HG03432 (cell line): ENCODE results near the gene FOLR2.

Source experiments
- ATAC-seq: cut with Tn5 transposase; IDR thresholded peaks from one replicate; pipeline ENCODE4 v1.9.1; 2021; ENCODE audit warnings: mild to moderate bottlenecking, moderate library complexity; ENCODE audit not compliant: unreplicated experiment

Gene FOLR2

DNA sequence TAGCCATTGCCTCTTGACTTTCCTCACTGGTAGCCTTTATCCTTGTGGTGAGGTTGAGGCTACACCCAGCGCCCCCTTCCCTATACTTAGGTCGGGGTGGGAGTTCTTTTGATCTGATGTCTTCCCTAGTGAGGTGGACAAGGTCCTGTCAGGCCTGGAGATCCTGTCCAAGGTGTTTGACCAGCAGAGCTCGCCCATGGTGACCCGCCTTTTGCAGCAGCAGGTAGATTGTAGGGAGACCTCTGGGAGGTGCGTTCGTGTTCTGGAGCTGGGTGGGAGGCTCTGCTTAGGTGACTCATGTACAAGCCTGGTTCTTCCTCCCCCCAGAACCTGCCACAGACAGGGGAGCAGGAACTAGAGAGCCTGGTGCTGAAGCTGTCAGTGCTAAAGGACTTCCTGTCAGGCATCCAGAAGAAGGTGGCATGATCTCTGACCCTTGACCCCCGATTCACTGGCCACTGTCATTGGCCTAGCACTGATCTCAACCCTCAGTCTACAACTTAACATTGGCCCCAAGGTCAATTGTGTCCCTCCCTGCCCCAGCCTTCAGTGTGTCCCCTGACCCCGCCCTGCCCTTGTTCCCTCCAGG is 12.8 kb downstream of the FOLR2 start:
- ATAC-seq: no peak

DNA sequence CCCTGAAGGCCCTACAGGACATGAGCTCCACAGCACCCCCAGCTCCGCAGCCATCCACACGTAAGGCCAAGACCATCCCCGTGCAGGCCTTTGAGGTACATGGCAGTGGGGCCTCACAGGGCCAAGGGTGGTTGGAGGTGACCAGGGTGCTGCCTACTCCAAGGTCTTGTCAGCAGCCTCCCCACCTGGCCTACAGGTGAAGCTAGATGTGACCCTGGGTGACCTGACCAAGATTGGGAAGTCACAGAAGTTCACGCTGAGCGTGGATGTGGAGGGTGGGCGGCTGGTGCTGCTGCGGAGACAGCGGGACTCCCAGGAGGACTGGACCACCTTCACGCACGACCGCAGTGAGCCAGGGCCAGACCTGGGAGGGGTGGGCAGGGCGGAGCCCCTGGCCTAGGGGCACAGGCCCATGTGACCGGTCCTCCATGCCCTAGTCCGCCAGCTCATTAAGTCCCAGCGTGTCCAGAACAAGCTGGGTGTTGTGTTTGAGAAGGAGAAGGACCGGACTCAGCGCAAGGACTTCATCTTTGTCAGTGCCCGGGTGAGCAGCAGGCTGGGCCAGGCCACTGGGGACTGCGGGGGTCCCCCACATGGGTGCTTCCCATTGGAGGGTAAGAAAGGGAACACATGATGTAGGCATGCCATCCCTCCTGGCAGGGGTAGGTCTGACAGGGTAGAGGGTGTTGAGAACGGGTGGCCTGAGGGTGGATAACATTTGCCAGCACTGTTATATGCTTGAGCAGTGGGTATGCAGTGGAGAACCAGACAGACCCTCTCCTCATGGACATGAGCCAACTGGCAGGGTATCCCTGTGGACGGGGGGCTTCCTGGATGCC is 13.6 kb downstream of the FOLR2 start:
- ATAC-seq: no peak

- no peak for ATAC-seq
Measured at GRCh38 chr11:72230764-72231365, 14.3 kb downstream of the FOLR2 start.

- ATAC-seq: no peak
Measured at GRCh38 chr11:72231396-72232259, 15.0 kb downstream of the FOLR2 start.

DNA sequence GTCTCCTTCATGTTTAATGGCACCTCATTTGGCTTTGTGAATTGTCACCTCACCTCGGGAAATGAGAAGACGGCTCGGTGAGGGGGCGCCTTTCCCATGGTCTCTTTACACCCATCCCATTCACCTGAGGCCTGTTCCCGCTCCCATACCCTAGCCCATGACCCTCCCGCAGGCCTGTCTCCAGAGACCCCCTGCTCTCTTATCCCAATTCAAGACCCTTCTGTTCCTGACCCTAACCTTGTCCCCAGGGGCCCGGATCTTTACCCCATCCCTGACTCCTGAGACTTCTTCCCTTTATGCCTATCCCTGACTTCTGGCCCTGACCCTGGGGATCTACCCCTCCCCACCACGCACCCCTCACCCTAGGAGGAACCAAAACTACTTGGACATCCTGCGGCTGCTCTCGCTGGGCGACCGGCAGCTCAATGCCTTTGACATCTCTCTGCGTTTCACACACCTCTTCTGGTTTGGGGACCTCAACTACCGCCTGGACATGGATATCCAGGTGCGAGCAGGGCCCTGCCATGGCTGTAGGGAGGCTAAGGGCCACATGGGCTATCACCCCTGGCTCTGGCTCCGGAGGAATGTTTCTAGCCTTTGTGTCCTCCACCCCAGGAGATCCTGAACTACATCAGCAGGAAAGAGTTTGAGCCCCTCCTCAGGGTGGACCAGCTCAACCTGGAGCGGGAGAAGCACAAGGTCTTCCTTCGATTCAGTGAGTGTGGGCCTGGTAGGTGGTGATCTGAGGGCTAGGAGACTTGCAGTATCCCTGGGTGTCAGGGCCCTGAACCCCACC is 15.9 kb downstream of the FOLR2 start:
- no peak for ATAC-seq

- ATAC-seq: no peak
Measured at GRCh38 chr11:72233056-72233772, 16.6 kb downstream of the FOLR2 start.

DNA sequence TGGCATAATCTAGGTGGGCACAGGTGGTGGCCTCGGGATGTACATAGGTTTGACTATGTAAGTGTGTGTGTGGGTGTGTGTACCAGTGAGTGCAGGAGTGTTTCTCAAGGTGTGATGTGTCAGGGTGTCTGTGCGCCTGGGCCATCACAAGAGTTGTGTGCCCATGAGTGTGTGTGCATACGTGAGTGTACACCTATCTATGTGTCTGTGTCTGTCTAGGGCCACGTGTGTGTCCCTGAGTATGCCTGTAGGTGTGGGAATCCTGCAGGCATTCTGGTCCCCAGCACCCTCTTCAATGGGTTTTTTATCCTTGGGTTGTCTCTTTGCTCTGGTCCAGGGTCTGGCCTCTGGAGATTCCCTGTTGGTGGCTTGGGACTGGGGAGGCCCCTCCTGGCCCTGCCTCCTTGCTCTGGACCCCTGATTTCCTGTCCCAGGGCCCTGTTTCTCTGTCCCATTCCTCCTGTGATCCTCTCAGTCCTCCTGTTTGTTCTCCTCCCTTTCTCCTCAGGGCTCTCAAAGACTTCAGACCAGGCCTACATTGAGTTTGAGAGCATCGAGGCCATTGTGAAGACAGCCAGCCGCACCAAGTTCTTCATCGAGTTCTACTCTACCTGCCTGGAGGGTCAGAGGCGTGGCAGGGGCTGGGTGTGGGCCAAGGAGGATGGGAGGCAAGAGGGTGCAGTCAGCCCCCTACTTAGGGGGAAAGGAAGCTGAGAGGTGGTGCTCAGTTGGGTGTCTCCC is 17.3 kb downstream of the FOLR2 start:
- ATAC-seq: no peak

DNA sequence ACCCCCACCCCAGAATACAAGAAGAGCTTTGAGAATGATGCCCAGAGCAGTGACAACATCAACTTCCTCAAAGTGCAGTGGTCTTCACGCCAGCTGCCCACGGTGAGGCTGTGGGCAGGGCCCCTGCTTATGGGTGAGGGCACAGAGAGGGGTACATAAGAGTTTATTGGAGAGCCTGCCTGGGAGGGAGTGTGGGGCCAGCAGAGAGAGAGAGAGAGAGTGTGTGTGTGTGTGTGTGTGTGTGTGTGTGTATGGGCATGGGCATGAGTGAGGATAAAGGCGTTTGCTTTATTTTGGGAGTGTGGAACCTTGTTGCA is 17.9 kb downstream of the FOLR2 start:
- ATAC-seq: no peak

DNA sequence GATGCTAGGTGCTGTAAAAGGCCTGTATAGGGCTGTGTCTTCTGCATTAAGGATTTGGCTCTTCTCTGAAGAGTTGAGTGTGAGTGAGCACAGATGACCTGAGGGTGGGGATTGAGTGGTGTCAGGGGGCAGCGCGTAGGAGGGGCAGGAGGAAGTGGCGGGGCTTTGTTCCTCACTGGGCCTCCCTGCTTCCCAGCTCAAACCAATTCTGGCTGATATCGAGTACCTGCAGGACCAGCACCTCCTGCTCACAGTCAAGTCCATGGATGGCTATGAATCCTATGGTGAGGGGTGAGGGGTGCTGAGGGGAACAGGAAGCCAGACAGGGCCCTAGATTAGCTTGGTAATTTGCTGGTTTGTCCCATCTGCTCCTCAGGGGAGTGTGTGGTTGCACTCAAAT is 18.3 kb downstream of the FOLR2 start:
- ATAC-seq: no peak

GRCh38 chr11:72235351-72236057 is 18.9 kb downstream of the FOLR2 start:
- no peak for ATAC-seq

- ATAC-seq: no peak
Measured at GRCh38 chr11:72236083-72236697, 19.6 kb downstream of the FOLR2 start.

DNA sequence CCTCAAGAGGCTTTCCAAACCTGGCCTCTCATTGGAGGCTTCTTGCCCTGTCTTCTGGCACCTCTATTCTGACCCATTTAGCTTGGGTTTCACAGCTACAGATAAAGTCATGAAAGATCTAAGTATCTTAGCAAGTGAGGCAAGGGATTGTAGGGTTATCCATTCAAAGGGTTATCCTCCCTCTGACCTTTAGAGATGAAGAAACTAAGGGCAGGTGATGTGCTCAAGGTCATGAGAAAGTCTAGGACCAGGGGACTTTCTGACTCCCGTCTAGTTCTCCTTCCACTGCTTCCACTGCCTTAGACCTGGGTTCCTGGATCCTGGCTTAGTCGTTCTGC is 20.1 kb downstream of the FOLR2 start:
- no peak for ATAC-seq

DNA sequence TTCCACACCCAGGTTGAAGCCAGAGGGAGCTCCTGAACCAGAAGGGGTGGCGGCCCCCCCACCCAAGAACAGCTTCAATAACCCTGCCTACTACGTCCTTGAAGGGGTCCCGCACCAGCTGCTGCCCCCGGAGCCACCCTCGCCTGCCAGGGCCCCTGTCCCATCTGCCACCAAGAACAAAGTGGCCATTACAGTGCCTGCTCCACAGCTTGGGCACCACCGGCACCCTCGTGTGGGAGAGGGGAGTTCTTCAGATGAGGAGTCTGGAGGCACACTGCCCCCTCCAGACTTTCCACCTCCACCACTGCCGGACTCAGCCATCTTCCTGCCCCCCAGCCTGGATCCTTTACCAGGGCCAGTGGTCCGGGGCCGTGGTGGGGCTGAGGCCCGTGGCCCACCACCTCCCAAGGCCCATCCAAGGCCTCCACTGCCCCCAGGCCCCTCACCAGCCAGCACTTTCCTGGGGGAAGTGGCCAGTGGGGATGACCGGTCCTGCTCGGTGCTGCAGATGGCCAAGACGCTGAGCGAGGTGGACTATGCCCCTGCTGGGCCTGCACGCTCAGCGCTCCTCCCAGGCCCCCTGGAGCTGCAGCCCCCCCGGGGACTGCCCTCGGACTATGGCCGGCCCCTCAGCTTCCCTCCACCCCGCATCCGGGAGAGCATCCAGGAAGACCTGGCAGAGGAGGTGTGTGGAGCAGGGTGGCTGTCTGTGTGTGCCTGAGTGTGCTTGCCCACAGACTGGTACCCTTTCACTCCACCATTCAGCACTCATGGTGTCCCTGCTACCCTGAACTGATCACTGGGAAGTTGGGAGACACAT is 20.7 kb downstream of the FOLR2 start:
- ATAC-seq: no peak

DNA sequence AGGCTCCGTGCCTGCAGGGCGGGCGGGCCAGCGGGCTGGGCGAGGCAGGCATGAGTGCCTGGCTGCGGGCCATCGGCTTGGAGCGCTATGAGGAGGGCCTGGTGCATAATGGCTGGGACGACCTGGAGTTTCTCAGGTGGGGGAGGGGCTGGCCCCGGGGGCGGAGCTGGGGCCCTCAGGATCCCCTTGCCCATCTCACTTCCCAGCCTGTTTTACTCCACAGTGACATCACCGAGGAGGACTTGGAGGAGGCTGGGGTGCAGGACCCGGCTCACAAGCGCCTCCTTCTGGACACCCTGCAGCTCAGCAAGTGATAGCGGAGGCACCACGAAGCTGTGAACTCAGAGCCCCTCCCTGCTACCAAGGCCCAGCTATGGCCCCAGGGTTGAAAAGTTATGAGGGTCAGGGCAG is 21.5 kb downstream of the FOLR2 start:
- no peak for ATAC-seq

- no peak for ATAC-seq
Measured at GRCh38 chr11:72238492-72239312, 22.1 kb downstream of the FOLR2 start.

DNA sequence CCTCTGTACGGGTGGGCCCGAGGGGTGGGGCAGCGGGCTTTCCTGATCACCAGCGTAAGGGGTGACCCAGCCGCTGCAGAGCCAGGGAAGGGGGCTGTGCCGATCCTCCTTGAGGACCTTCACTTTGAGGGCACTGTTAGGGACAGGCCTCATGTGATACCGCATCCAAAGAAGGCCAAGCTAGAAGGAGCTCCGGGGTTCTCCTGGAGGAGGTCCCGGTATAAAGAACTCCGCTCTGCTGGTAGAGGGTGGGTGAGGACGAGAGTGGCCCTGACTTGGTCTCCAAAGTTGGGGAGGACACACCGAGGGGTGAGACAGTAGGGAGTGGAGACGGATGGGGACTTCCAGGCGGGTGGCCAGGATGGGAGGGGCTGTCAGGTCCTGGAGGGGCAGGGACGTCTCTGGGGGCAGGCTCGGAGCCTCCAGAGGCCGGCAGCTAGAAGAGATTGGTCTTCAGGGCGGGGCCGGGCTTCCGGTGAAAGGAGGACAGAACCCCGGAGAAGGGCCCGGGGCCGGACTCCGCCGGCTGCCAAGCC is 22.8 kb downstream of the FOLR2 start:
- no peak for ATAC-seq
